ENCODE data around the gene ABHD12B.
A peak's percentile ranks its signal among the peaks of the same experiment; 100 is the strongest.

The ABHD12B gene

DNA sequence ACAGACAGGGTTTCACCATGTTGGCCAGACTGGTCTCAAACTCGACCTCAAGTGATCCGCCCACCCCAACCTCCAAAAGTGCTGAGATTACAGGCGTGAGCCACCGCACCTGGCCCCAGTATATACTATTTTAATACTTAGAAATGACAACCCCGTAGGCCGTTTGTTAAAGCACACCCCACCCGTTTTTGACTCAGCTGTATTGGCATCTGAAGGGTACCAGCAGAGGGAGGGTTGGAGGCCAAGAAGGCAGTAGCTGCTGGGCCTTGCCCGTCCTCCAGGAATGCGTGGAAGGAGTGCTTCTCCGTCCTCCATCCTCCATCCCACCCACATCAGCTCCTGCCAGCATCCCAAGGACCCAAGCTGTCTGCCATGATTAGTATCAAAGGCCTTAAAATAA lies 34.6 kb upstream of the ABHD12B start:
- no peak for DNase-seq (ENCODE audit: low read depth)
- no peak overlapping the region for H3K4me3 ChIP-seq (ENCODE audit: low read depth, low read length)

DNA sequence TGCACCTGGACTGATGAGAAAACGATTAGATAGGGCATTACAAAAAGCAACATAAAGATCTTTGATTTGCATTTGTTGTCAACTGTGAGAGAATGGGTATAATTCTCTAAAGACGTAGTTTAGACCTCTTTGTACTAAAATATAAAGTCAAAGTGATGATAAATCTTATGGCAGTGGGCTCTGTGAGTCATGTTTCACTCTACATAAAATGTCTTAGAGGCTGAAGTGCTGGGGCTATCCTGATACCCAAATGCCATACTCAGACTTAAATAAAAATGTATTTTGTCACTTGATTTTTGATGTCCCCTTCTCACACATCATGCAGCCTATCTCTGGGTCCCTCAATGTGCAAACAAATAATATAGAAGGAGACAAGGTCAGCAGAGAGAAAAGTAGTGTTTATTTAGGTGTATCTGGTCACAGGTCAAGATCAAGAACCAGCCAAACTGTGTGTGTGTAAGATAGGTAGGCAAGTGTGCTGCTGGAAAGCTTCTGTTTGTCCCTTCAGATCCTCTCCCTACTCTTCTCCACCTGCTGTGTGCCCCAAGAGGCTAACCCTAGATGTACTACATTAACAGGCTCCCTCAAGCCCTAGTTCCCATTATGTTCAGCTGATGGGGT lies 33.9 kb upstream of the ABHD12B start:
- DNase-seq (ENCODE audit: low read depth) = no peak
- no peak overlapping the region for H3K4me3 ChIP-seq (ENCODE audit: low read depth, low read length)

DNA sequence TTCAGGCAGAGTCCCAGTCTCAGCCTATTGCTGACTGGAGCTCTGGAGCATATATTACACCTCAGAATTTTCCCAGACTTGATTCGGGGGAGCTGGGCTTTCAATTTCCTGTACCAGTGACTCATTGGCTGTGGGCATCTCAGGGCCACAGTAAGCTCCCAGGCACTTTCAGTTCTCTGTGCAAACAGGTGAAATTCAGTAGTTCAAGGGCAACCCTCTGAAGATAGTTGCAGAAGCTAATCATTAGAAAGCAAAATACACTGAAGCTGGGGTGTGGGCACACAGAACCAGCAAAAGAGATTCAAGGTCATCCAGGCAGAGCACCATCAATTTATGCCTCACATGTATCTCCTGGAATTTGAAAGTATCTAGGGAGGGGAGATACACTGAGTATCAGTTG lies 32.8 kb upstream of the ABHD12B start:
- H3K4me3 ChIP-seq (ENCODE audit: low read depth, low read length) = no peak overlapping the region
- DNase-seq (ENCODE audit: low read depth) = no peak

DNA sequence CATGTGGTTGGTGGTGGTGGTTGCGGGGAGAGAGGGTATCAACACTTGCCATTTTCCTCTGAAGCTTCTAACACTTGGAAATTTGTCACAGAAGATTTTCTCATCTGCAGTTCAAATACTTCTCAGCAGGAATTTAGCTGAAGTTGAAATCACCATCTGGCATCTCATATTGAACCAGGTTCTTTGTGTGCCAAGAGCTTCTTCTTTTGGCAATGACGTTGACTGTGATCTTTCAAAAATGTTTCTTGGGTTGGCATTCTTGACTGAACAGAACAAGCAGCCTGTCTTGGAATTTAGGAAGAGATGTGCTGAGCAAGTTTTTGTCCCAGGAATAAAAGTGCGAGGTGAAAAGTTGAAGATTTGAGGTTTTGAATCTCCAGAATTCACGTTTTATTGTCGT lies 32.2 kb upstream of the ABHD12B start:
- no peak for DNase-seq (ENCODE audit: low read depth)
- H3K4me3 ChIP-seq (ENCODE audit: low read depth, low read length) = no peak overlapping the region

DNA sequence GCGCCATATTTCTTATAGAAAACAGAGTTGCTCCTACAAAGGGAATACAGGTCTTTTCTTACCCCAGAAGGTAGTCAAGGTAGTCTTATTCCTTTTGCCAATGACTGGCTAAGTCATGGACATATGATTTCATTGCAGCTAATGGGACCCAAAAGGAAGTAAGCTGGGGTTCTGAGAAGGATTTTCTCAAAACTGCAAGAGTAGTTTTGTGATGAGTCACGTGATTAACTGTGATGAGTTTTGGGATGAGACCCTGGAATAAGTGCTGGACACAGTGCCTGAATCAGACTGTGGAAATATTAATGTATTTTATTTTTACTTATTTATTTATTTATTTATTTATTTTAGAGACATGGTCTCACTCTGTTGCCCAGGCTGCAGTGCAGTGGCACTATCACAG lies 27.5 kb upstream of the ABHD12B start:
- DNase-seq (ENCODE audit: low read depth) = no peak
- no peak overlapping the region for H3K4me3 ChIP-seq (ENCODE audit: low read depth, low read length)

DNA sequence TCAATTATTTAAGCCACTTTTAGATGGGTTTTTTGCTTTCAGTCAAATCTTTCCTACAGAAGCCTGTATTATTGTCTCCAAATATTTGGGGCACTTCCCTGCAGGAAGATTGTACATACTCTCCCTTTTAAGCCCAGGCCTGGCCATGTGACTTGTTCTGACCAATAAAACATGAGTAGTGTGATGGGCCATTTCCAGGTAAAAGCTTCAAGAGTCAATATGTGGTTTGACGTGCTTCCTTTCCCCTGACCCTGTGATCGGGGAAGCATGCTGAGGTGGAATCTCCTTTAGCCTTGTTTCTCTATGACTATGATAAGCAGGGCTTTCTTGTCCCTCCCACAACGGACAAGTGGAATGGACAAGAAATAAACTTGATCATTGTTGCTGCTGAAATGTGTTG lies 26.7 kb upstream of the ABHD12B start:
- DNase-seq (ENCODE audit: low read depth) = no peak
- no peak overlapping the region for H3K4me3 ChIP-seq (ENCODE audit: low read depth, low read length)

DNA sequence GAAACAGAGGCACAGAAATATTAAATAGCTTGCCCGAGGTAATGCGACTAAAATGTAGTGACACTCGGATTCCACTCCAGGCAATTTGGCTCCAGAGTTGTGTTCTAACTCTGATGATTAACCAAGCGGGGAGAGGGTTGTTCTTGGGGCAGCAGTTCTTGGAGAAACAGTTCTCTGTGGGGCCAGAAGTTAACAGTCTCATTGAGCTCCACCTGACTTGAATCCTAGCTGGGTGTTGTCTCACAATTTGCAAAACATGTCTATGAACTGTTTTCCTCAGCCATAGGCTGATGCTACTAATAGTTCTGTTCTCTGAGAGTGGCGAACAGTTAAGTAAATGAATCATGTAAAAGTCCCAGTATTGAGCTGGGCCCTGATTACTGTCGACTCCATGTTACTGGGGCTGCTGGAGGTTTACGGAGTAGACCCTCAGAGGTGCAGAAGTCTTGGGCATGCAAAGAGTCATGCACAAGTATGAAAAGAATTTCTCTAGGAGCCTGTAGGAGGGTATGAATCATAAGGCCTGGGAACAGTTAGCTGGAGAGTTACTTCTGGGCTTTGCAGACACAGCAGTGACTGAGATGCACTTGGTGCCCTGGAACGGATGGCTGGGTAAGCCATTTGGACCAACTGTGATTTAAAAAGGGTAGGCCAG lies 25.5 kb upstream of the ABHD12B start:
- H3K4me3 ChIP-seq (ENCODE audit: low read depth, low read length) = no peak overlapping the region
- DNase-seq (ENCODE audit: low read depth) = peak; percentile 69

DNA sequence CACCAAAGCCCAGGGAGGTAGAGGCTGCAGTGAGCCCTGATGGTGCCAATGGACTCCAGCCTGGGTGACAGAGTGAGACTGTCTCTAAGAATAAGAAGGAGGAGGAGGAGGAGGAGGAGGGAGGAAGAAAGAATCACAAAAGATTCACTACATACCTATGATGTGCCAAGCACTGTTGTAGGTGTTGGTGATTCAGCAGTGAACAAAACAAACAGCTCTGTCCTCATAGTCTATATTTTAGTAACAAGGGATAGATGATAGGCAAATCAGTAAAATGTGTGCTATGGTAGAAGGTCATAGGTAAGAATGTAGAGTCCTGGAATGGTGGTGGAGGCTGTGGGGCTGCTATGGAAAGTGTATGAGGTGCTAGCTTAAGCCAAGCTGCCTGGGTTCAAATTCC lies 18.0 kb upstream of the ABHD12B start:
- no peak overlapping the region for H3K4me3 ChIP-seq (ENCODE audit: low read depth, low read length)
- DNase-seq (ENCODE audit: low read depth) = no peak

DNA sequence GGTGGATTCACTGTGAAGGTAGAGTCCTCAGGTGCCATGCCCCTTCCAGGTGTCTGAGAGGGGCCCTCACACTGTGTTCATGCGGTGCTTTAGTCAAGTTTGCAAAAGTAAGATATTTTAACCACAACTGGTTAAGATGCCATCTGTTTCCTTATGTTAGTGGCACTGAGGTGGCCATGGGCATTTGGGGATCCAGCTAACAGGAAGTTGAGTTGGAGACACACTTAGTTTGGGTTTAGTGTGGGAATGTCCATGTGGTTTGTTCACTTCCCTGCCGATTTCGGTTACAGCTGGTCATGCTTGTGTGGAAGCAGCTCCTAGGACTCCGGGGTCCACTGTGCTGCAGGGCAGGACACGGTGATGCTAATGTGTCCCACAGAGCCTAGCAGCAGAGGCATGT lies 17.3 kb upstream of the ABHD12B start:
- no peak for DNase-seq (ENCODE audit: low read depth)
- no peak overlapping the region for H3K4me3 ChIP-seq (ENCODE audit: low read depth, low read length)

DNA sequence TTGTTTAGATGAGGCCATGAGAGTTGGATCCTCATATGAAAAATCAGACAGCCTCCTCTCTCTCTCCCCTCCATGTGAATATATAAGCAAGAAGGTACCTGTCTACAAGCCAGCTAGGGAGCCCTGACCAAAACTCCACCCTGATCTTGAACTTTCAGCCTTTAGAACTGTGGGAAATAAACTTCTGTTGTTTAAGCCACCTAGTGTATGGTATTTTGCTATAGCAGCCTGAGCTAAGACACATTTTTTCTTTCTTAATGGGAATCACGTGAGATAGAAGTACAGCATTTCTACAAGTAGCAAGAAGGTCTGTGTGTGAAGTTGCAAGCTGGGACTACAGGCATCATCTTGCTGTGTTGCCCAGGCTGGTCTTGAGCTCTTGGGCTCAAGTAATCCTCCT lies 16.3 kb upstream of the ABHD12B start:
- no peak for DNase-seq (ENCODE audit: low read depth)
- no peak overlapping the region for H3K4me3 ChIP-seq (ENCODE audit: low read depth, low read length)

DNA sequence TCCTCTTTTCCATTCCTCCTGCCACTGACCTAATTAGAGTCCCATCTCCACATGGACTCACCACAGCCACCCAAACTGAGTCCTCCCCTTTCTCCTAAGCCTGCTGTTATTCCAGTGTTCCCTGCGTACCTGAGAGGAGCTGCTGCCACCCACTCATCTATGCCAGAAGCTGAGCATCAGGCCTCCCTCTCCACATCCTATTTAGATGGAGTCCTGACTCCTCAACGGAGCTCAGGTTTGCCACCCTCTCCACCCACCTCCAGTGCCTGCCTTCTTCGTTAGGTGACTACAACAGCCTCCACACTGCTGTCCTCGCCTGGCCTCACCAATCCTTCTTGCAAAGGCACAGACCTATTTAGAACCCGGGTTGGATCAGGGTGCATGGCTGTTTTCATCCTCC lies 15.2 kb upstream of the ABHD12B start:
- DNase-seq (ENCODE audit: low read depth) = no peak
- H3K4me3 ChIP-seq (ENCODE audit: low read depth, low read length) = no peak overlapping the region

DNA sequence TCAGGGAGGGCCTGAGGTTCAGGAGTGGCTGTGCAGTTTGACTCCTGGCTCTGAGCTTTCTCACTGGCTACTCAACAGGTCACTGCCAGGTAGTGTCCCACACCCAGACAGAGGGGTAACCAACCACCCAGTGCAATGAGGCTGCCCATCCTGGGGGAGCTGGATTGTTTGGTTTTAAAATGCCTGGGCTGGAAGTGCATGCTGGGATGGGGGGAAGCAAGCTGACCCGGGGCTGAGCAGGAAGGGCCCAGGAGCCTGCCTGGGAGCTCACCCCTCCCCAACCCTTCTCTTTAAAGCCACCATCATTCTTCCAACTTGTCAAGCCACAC lies 12.6 kb upstream of the ABHD12B start:
- no peak for DNase-seq (ENCODE audit: low read depth)
- H3K4me3 ChIP-seq (ENCODE audit: low read depth, low read length) = peak overlapping the region; percentile 45

DNA sequence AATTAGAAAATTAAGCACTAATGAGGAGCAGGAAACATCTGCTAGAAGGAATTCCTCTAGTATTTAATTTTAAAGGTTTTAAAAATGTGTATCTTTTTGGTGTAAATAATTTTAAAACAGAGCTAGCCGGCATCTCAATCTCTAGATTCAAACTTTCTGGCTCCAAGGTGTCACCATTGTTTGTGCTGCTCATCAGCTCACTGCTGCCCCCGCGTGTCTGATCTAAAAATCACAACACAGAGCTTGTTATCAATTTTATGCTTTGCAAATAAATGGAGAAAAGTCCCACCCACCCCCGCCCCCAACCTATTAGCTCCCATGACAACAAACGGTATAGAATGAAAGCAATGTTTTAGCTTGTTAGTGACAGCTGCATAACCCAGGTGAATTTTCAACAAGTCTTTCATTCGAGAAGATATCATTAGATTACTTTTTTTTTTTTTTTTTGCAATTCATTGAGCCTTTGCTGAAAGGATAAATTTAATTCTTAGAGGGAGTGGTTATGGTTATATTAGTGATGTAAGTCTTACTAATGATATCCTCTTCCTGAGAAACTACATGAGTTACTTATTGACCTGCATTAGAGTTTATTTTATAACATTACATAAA lies 11.3 kb upstream of the ABHD12B start:
- no peak for DNase-seq (ENCODE audit: low read depth)
- peak overlapping the region; percentile 45 for H3K4me3 ChIP-seq (ENCODE audit: low read depth, low read length)

DNA sequence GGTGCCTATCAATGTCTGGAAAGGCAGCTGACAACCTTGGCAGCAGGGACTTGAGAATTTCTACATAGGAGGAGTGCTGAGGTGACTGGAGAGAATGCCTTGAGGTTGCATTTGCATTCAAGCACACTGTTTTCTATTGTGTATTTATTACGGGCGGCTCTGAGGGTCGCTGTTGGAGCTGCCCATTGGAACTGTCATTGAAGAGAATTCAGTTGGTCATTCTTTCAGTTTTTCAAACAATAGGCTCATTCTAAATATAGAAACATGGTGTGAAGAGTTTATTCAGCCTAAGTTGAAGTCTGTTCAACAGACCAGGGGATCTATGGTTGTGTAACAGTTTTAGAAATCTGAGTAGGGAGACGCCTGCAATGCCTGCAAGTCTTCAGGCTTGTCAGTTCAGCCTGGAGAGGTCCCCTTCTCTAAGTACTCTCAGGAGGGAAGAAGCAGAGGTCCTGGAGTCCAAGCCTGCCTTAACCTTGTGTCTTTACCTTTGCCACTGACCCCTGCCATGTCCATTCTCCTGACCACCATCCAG lies 9.8 kb upstream of the ABHD12B start:
- no peak overlapping the region for H3K4me3 ChIP-seq (ENCODE audit: low read depth, low read length)
- DNase-seq (ENCODE audit: low read depth) = peak; percentile 33

DNA sequence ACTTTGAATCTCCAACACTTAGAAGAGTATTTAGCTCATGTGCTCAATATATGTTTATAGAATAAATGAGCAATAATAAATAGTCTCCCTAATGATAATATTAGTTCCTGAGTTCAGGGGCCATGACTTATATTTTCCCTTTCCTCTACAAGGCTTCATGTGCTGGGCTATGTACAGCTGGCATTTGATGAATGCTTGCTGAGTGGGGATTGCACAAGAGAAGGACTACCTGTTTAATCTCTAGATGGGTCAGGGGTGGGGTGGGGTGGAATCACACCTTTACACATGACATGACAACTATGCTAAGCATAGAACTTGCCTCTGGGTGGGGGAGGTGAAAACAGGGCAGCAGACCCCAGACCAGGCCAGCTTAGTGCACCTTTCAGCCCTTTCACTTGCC lies 7.6 kb upstream of the ABHD12B start:
- no peak for DNase-seq (ENCODE audit: low read depth)
- H3K4me3 ChIP-seq (ENCODE audit: low read depth, low read length) = no peak overlapping the region

DNA sequence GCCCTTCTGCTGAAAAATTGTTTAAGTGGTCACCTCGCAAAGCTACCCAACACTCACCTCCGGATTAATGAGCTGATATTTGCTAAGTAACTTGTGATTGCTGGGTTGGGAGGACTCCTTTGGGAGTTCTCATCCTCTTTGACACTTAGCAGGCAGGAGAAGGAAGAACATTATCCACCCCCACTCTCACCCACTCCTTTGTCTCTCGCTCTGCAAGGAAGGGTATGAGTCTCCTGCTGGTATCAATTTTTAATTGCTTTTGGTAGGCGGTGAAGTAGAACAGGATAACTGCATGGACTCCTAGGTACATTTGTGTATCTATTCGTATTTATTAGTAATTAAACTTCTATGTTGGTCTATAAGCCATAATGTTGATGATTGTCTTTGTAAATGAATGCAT lies 6.9 kb upstream of the ABHD12B start:
- DNase-seq (ENCODE audit: low read depth) = no peak
- H3K4me3 ChIP-seq (ENCODE audit: low read depth, low read length) = no peak overlapping the region

DNA sequence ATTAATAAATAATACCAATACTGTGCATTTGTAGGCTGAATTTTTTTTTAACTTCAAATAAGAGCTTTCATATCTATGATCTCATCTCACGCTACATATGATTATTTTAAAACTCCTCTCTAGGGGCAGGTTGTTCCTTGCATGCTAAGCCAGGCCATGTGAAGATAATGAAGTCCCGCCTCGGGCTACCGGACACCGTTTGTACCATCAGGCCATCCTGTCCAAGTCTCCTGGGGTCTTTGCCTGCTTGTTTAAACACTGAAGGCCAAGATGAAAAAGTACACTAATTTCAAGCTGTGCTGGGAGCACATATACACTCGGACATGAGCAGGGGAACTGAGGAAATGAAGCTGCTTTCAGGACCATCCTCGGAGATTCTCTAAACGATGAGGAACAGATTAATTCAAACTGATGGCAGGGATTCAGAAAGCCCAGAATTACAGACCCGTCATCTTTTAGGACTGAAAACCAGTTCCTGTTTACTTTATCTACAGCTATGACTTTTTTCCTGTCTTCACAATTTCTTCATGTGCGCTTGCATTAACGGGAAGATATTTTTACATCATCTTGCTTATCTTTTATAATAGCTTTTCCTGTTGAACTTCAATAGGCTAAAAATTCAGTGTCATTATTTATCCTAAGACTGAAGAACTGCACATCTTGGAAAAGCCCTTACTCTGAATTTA lies 6.3 kb upstream of the ABHD12B start:
- H3K4me3 ChIP-seq (ENCODE audit: low read depth, low read length) = no peak overlapping the region
- no peak for DNase-seq (ENCODE audit: low read depth)

DNA sequence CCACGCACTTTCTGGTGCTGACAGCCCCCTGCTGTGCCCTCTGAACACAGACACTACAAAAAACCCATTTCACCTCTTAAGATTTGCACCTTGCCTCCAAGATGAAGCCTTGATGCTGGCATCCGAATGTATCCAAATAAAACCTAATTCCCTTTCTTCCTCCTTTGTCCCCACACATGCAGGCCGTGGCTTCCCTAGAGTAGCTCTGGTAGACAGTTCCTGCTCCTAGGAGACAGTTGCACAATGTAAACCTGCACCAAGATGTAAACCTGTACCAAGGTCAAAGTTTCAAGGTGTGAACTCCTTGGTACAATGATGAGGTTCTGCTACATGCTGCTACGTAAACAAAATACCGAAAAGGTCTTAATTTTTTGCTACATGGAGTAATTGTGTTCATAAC lies 625 bp upstream of the ABHD12B start:
- DNase-seq (ENCODE audit: low read depth) = no peak

DNA sequence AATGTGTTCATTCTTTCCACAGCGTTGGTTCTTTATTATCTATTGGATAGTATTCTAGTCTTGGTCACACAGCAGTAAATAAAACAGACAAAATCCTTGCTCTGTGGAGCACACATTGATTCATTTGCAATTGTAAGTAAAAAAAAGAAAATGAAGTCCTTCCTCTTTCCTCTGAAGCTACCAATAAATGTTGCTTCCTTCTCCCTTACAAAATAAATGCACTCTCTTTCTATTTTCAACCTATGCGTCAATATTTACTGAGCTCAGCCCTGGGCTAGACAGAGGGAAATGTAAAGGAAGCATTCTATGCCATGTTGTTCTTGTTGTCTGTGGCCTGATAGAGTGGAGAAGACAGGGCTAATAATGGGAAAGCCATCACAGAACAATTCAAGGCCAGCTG lies 2.9 kb downstream of the ABHD12B start:
- H3K4me3 ChIP-seq (ENCODE audit: low read depth, low read length) = no peak overlapping the region

More for the DNA sequence above, 625 bp upstream of the ABHD12B start:
- H3K4me3 ChIP-seq (ENCODE audit: low read depth, low read length) = no peak overlapping the region

DNA sequence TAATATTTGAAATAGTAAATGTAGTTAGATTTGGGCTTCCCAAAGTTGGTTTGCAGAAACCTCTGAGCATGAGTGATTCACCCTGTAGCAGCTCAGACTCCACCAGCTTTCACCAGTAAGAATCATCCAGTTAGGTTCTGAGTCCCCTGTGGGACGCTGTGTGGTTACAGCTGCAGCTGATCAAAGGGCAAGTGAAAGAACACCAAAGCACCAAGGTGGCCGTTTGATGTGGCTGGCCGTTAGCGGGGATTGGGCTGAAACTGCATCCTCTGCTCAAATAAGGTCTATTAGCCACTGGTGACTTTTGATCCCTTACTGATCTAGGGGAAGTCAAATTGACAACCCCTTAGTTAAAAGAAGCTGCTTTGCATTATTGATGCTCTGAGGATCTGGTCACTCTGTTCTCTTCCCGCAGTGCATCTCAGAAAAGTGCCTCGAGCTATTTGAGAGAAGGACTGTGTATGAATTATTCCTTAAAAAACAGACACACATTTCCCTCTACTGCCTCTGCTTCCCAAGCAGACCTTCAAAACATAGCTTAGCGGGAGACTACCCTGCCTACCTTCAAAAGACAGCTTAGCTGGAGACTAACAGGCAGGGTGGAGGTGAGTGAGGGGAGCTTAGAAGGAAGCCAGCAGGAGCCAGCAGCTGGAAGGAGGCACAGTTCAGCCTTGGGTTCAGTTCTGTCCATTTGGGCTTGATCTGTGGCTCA lies 3.7 kb downstream of the ABHD12B start:
- no peak overlapping the region for H3K4me3 ChIP-seq (ENCODE audit: low read depth, low read length)
- no peak for DNase-seq (ENCODE audit: low read depth)

More for the DNA sequence above, 2.9 kb downstream of the ABHD12B start:
- no peak for DNase-seq (ENCODE audit: low read depth)

All from skeletal muscle cell (primary cell).